Measurements from ENCODE around the gene ADORA3.

GRCh38 chr1:111535256-111536191 lies 32.1 kb upstream of the ADORA3 start:
- TF ChIP-seq CTCF (IDR thresholded peaks at IDR 0.05) (no peak), POLR2A (IDR thresholded peaks at IDR 0.05) (no peak)
